ENCODE data around the gene SMOC1. TPM values are rescaled to one million over a fixed set of nuclear protein-coding genes. Genes with fewer than 3 reads are reported as not detected.

SMOC1 gene
- total and polyA plus RNA-seq, 2 of the 8 experiments (the other 6 are each of a cell fraction or from before 2014, with no cell fraction given) = 1.6 to 2.4 TPM

DNA sequence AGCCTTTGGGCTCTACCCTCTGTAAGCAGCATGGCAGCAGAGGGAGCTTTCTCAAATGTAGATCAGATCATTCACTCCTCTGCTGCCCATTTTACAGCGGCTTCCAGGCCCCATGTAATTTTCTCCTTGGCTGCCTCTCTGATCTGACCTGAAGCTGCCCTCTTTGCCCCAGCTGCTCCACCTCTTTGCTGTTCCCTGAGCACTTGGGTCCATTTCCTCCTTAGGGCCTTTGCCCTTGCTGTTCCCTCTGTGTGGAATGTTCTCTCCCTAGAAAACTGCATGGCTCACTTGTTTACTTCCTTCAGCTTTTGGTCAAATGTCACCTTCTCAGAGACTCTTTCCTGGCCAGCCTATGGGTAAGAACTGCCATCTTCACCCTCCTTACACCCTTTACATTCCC, 37.2 kb downstream of the SMOC1 start:
- Histone ChIP-seq H3K27ac (ENCODE audit: low read depth, low read length) (no peak overlapping the region), H2BK5ac (ENCODE audit: low read depth, low read length) (no peak overlapping the region), H3K18ac (ENCODE audit: extremely low read depth, low read length) (no peak overlapping the region), H3K23ac (ENCODE audit: insufficient read length) (no peak overlapping the region), H3K79me1 (ENCODE audit: low read depth, low read length) (no peaks in the 10 kb centered on the region), H3K79me2 (ENCODE audit: control insufficient read depth in 1 of 2, insufficient read depth in 2 of 2, low read length in 2 of 2) (no peaks in the 10 kb centered on the region), H4K5ac (ENCODE audit: insufficient read length, low read depth, low read length) (no peak overlapping the region), H3K4me1 (replicated peaks in 1 of 4; ENCODE audit: control insufficient read depth in 3 of 4, insufficient read depth in 4 of 4, low read length in 3 of 4) (no peaks in the 10 kb centered on the region), H3K4me2 (ENCODE audit: insufficient read depth in 1 of 2, low read depth in 2 of 2, low read length in 2 of 2) (no peak overlapping the region), H3K27me3 (replicated peaks in 1 of 4; ENCODE audit: control insufficient read depth in 3 of 4, extremely low read depth in 1 of 4, insufficient read depth in 3 of 4, low read length in 3 of 4) (no peaks in the 10 kb centered on the region; a peak in 1 of 7 replicates), H3K23me2 (ENCODE audit: low read depth, low read length) (no peaks in the 10 kb centered on the region), H4K8ac (ENCODE audit: extremely low read depth, insufficient read depth, low read length) (no peak overlapping the region), H3K14ac (ENCODE audit: insufficient read length) (no peak overlapping the region), H3K56ac (replicated peaks; ENCODE audit: insufficient read length, low read depth, low read length) (no peak overlapping the region), H3K36me3 (ENCODE audit: control insufficient read depth in 2 of 4, insufficient read depth in 4 of 4, low read length in 3 of 4) (no peaks in the 10 kb centered on the region), H3K9ac (replicated peaks in 1 of 4; ENCODE audit: extremely low read depth in 1 of 4, low read depth in 3 of 4, low read length in 3 of 4) (no peak overlapping the region), H2BK120ac (replicated peaks; ENCODE audit: low read depth, low read length) (no peak overlapping the region), H2AK5ac (ENCODE audit: low read depth, low read length) (no peak overlapping the region), H3K9me3 (ENCODE audit: insufficient read depth in 2 of 2, low read depth in 1 of 2, low read length in 1 of 2) (no peaks in the 10 kb centered on the region), H3K4ac (replicated peaks; ENCODE audit: insufficient read length, low read depth, low read length) (no peak overlapping the region), H4K20me1 (replicated peaks in 1 of 2; ENCODE audit: control insufficient read depth in 1 of 2, insufficient read depth in 2 of 2, low read length in 2 of 2) (no peaks in the 10 kb centered on the region), H2AFZ (ENCODE audit: low read length) (no peak overlapping the region), H2BK12ac (ENCODE audit: low read depth, low read length) (no peak overlapping the region), H2BK15ac (ENCODE audit: low read length) (no peak overlapping the region), H3K4me3 (ENCODE audit: extremely low read depth in 1 of 4, insufficient read depth in 2 of 4, low read depth in 3 of 4, low read length in 4 of 4) (no peak overlapping the region), H2BK20ac (ENCODE audit: low read length) (no peak overlapping the region), H4K91ac (replicated peaks; ENCODE audit: insufficient read length, low read length) (no peak overlapping the region)
- TF ChIP-seq CHD2 (IDR thresholded peaks at IDR 0.05; ENCODE audit: low read length) = no peak
- no peak for TF ChIP-seq POLR2A (IDR thresholded peaks at IDR 0.05; ENCODE audit: control extremely low read depth in 1 of 2, low read depth in 2 of 2, low read length in 2 of 2)
- no peak for TF ChIP-seq TAF1 (IDR thresholded peaks at IDR 0.05; ENCODE audit: low read depth, low read length)
- no peak for TF ChIP-seq NRF1 (IDR thresholded peaks at IDR 0.05; ENCODE audit: low read depth, low read length)
- TF ChIP-seq ASH2L (IDR thresholded peaks at IDR 0.05; ENCODE audit: low read length) = no peak
- TF ChIP-seq GTF2F1 (IDR thresholded peaks at IDR 0.05; ENCODE audit: borderline replicate concordance, low read depth, low read length) = no peak
- TF ChIP-seq RXRA (IDR thresholded peaks at IDR 0.05; ENCODE audit: insufficient read depth, low read depth, low read length) = no peak
- no peak for TF ChIP-seq SIRT6 (IDR thresholded peaks at IDR 0.05; ENCODE audit: low read length)
- no peak for TF ChIP-seq EZH2 (IDR thresholded peaks at IDR 0.05; ENCODE audit: low read depth, low read length, severe bottlenecking)
- TF ChIP-seq CEBPB (IDR thresholded peaks at IDR 0.05; ENCODE audit: low read depth, low read length) = no peak
- no peak for TF ChIP-seq SP2 (IDR thresholded peaks at IDR 0.05; ENCODE audit: low read length)
- TF ChIP-seq SP4 (IDR thresholded peaks at IDR 0.05; ENCODE audit: low read length) = no peak
- TF ChIP-seq KDM1A (IDR thresholded peaks at IDR 0.05; ENCODE audit: borderline replicate concordance, low read length) = no peak
- TF ChIP-seq YY1 (IDR thresholded peaks at IDR 0.05; ENCODE audit: low read depth, low read length) = no peak
- WGBS, 2 experiments (ENCODE audit: extremely low coverage in 1 of 2, insufficient coverage in 1 of 2, insufficient read length in 1 of 2, insufficient replicate concordance in 2 of 2, low coverage in 1 of 2, low lambda C conversion rate in 2 of 2, missing lambda C conversion rate in 1 of 2) = 76% methylated on average over 1 of the region's 1 CpG; no CpG with 5 or more reads in 1 of the 2 experiments
- no peak for DNase-seq (ENCODE audit: low read depth in 1 of 2, low spot score in 2 of 2)
- CTCF ChIA-PET (ENCODE audit: partially characterized antibody) = interaction anchor here (0.9 to 1.9 kb wide), 7 partner anchors 14 to 113 kb away, joined by 3 to 15 read pairs (median 4); no protein-coding TSS in a partner anchor
- FAIRE-seq = no peak
- POLR2A ChIA-PET (ENCODE audit: partially characterized antibody) = no interaction called here

All from H1 (cell line).